Ascending aorta (tissue), 2 donors: Measurements from ENCODE around the gene MAGEA2B. TPM values are rescaled to one million over a fixed set of nuclear protein-coding genes. Genes with fewer than 3 reads are reported as not detected.
"Not testable (repeated sequence)": the region's sequence is repeated elsewhere in the genome, so short reads cannot be mapped to it uniquely, and the experiment has no call there.

Experiments
- DNase-seq, 2 donors: peaks; one replicate each; pipeline ENCODE4 v3.0.0-alpha.2; 2019; ENCODE audit warnings: low spot score in 2 of 2
- H3K27ac ChIP-seq, 2 donors: fragments of 200-600 bp; sonication (generic); one replicate each; pipeline ENCODE4 v1.5.1; 2016 to 2017; ENCODE audit warnings: mild to moderate bottlenecking in 1 of 2
- H3K27me3 ChIP-seq: fragments of 200-600 bp; sonication (generic); one replicate; pipeline ENCODE4 v1.5.1; 2017
- H3K36me3 ChIP-seq, 2 donors: fragments of 200-600 bp; sonication (generic); one replicate each; pipeline ENCODE4 v1.5.1; 2016
- H3K4me1 ChIP-seq, 2 donors: fragments of 200-600 bp; sonication (generic); one replicate each; pipeline ENCODE4 v1.5.1; 2016 to 2017; ENCODE audit warnings: mild to moderate bottlenecking in 1 of 2
- H3K4me3 ChIP-seq, 2 donors: fragments of 200-600 bp; sonication (generic); one replicate each; pipeline ENCODE4 v1.5.1; 2016 to 2017; ENCODE audit warnings: mild to moderate bottlenecking in 1 of 2
- H3K9me3 ChIP-seq, 2 donors: fragments of 200-600 bp; sonication (generic); one replicate each; pipeline ENCODE4 v1.5.1; 2016
- CTCF ChIP-seq, 3 experiments: fragments of 200-600 bp in 2 of 3; fragments of 450-650 bp in 1 of 3; sonication (generic) in 2 of 3; IDR thresholded peaks; one replicate each; pipeline ENCODE4 v1.5.1; 2016 to 2019; ENCODE audit warnings: antibody characterized with exemption in 3 of 3, mild to moderate bottlenecking in 1 of 3, moderate library complexity in 1 of 3
- intact Hi-C: fragments of 100-400 bp; cut with DNase I; formaldehyde crosslinking; loops from one replicate; pipeline ENCODE4 v1.15.1; 2023
- total RNA-seq: library from RNA; depleted of rRNA; stranded (reverse); fragments of >200 nt; gene quantifications from one replicate; pipeline ENCODE4 v1.1.0, GENCODE V29; 2016

The MAGEA2B gene
- total RNA-seq, 1 donor from 2014 or later: not detected

- no peak for DNase-seq
- intact Hi-C loops: no loop called here
Observed at GRCh38 chrX:152738560-152738959, 24.1 kb downstream of the MAGEA2B start.

GRCh38 chrX:152753686-152754650, 39.5 kb downstream of the MAGEA2B start, which contains the start of gene MAGEA2:
TSS of gene MAGEA2 (minus strand) at chrX:152753842. CDS start at chrX:152751363, 2,479 bp downstream.
- DNase-seq, H3K9me3 ChIP-seq, H3K27me3 ChIP-seq, H3K4me3 ChIP-seq, H3K36me3 ChIP-seq, H3K27ac ChIP-seq, intact Hi-C loops, H3K4me1 ChIP-seq: not testable (repeated sequence)

More at GRCh38 chrX:152738560-152738959, 24.1 kb downstream of the MAGEA2B start:
- TF ChIP-seq CTCF (IDR thresholded peaks at IDR 0.05): no peak
- H3K4me3 ChIP-seq: no peak overlapping the region
- H3K4me1 ChIP-seq: no peaks in the 10 kb centered on the region
- H3K36me3 ChIP-seq: no peaks in the 10 kb centered on the region
- H3K9me3 ChIP-seq: no peaks in the 10 kb centered on the region
- no peak overlapping the region for H3K27ac ChIP-seq
- no peaks in the 10 kb centered on the region for H3K27me3 ChIP-seq

GRCh38 chrX:152754871-152755270, 40.4 kb downstream of the MAGEA2B start:
- intact Hi-C loops: not testable (repeated sequence)

GRCh38 chrX:152758918-152759317, 44.5 kb downstream of the MAGEA2B start, which contains the start of gene CSAG3:
TSS of gene CSAG3 (plus strand) at chrX:152759218.
- DNase-seq, H3K36me3 ChIP-seq, H3K27ac ChIP-seq, H3K9me3 ChIP-seq, H3K4me1 ChIP-seq, intact Hi-C loops, H3K4me3 ChIP-seq, H3K27me3 ChIP-seq: not testable (repeated sequence)

More at GRCh38 chrX:152754871-152755270, 40.4 kb downstream of the MAGEA2B start:
- not testable (repeated sequence) for H3K27ac ChIP-seq, H3K4me3 ChIP-seq, DNase-seq, H3K9me3 ChIP-seq, H3K36me3 ChIP-seq, H3K4me1 ChIP-seq, H3K27me3 ChIP-seq

GRCh38 chrX:152759544-152759943, 45.1 kb downstream of the MAGEA2B start:
- DNase-seq, H3K4me1 ChIP-seq, intact Hi-C loops, H3K36me3 ChIP-seq, H3K4me3 ChIP-seq, H3K27me3 ChIP-seq, H3K9me3 ChIP-seq, H3K27ac ChIP-seq: not testable (repeated sequence)

- H3K27ac ChIP-seq, H3K4me1 ChIP-seq, intact Hi-C loops, H3K36me3 ChIP-seq, H3K9me3 ChIP-seq, DNase-seq, H3K27me3 ChIP-seq, H3K4me3 ChIP-seq: not testable (repeated sequence)
Observed at GRCh38 chrX:152761582-152761981, 47.2 kb downstream of the MAGEA2B start.

- DNase-seq: peak in 1 of 2 donors; percentile 18
- H3K4me3 ChIP-seq, H3K27me3 ChIP-seq, H3K9me3 ChIP-seq, H3K4me1 ChIP-seq, H3K36me3 ChIP-seq, H3K27ac ChIP-seq, intact Hi-C loops: not testable (repeated sequence)
Observed at GRCh38 chrX:152766562-152766961, 52.1 kb downstream of the MAGEA2B start.

Other genes with a start within 250 kb of the MAGEA2B start
- gene GABRQ, start 76.7 kb upstream of the MAGEA2B start, total RNA-seq: not detected
- gene MAGEA3, start 15.8 kb upstream of the MAGEA2B start, total RNA-seq: not detected
- gene CSAG2, start 5.4 kb upstream of the MAGEA2B start, total RNA-seq: not detected
- gene CSAG1, start 19.1 kb downstream of the MAGEA2B start, total RNA-seq: not detected
- not detected for gene MAGEA12, start 19.1 kb downstream of the MAGEA2B start, total RNA-seq
- not detected for gene MAGEA2, start 39.2 kb downstream of the MAGEA2B start, total RNA-seq
- not detected for gene CSAG3, start 44.6 kb downstream of the MAGEA2B start, total RNA-seq
- gene MAGEA6, start 55.1 kb downstream of the MAGEA2B start, total RNA-seq: not detected
- gene CETN2, start 116.1 kb downstream of the MAGEA2B start, total RNA-seq: 7.8 TPM
- gene NSDHL, start 116.4 kb downstream of the MAGEA2B start, total RNA-seq: 8.8 TPM
- gene ZNF185, start 183.4 kb downstream of the MAGEA2B start, total RNA-seq: not detected